BJ (cell line): Measurements from ENCODE around the gene ARL15. TPM values are rescaled to one million over a fixed set of nuclear protein-coding genes. Genes with fewer than 3 reads are reported as not detected.

Experiments
- CTCF ChIA-PET: fragments of 350-600 bp; formaldehyde crosslinking; extraction: SDS; loops from one replicate; lab custom pipeline; 2021; ENCODE audit warnings: antibody characterized with exemption, inconsistent platforms; lab: Yijun Ruan, JAX
- POLR2A ChIA-PET: fragments of 300-600 bp; sonication (Branson Sonifier 250); formaldehyde crosslinking; extraction: SDS; loops from one replicate; lab custom pipeline; 2021; ENCODE audit warnings: antibody characterized with exemption; lab: Charles Lee
- DNase-seq: peaks from one replicate; pipeline ENCODE4 v3.0.0-alpha.2; 2011; ENCODE audit warnings: low read depth
- H3K27me3 ChIP-seq: 2 replicates; pipeline ENCODE4 v1.6.0; 2011; ENCODE audit warnings: low read length; ENCODE audit not compliant: control insufficient read depth, insufficient read depth
- H3K36me3 ChIP-seq: 2 replicates; pipeline ENCODE4 v1.5.1; 2011; ENCODE audit warnings: low read length; ENCODE audit not compliant: control insufficient read depth, insufficient read depth
- H3K4me3 ChIP-seq: 2 replicates; pipeline ENCODE4 v1.5.1; 2011; ENCODE audit warnings: low read depth, mild to moderate bottlenecking, control low read depth, low read length
- CTCF ChIP-seq: IDR thresholded peaks from 2 replicates; pipeline ENCODE4 v1.5.1; 2011; ENCODE audit warnings: low read depth, mild to moderate bottlenecking, control low read depth, inconsistent platforms, low read length, moderate library complexity; ENCODE audit not compliant: insufficient read depth
- polyA plus RNA-seq: library from polyadenylated mRNA; depleted of rRNA; stranded (reverse); fragments of >200 nt; gene quantifications from 2 replicates; pipeline ENCODE4 v1.2.3, GENCODE V29; 2011

The ARL15 gene
- polyA plus RNA-seq, 1 experiment, result 11.9 TPM

- ChIA-PET CTCF (interaction anchor here (0.5 kb wide), 1 partner anchor 264 kb away, joined by 3 read pairs; no protein-coding TSS in a partner anchor), POLR2A (no interaction called here)
- no peaks in the 10 kb centered on the region for H3K27me3 ChIP-seq
- TF ChIP-seq CTCF, result no peak
- no peaks in the 10 kb centered on the region for H3K36me3 ChIP-seq
- no peak for DNase-seq
- H3K4me3 ChIP-seq, result no peak overlapping the region
Observed at GRCh38 chr5:53944981-53945380, 365.4 kb downstream of the ARL15 start.

- H3K36me3 ChIP-seq, result no peaks in the 10 kb centered on the region
- no peak for TF ChIP-seq CTCF
- no peaks in the 10 kb centered on the region for H3K27me3 ChIP-seq
- ChIA-PET CTCF (no interaction called here), POLR2A (no interaction called here)
- no peak for DNase-seq
- no peak overlapping the region for H3K4me3 ChIP-seq
Observed at GRCh38 chr5:53943938-53944337, 366.4 kb downstream of the ARL15 start.

- POLR2A ChIA-PET, result interaction anchor here (0.6 kb wide), 1 partner anchor 83 kb away, joined by 4 read pairs; no protein-coding TSS in a partner anchor
- no peak for DNase-seq
- no peak for TF ChIP-seq CTCF
- H3K4me3 ChIP-seq, result no peak overlapping the region
- CTCF ChIA-PET, result no interaction called here
- H3K36me3 ChIP-seq, result no peaks in the 10 kb centered on the region
- H3K27me3 ChIP-seq, result no peaks in the 10 kb centered on the region
Observed at GRCh38 chr5:53942724-53943123, 367.6 kb downstream of the ARL15 start.

GRCh38 chr5:53940921-53941320 lies 369.5 kb downstream of the ARL15 start:
- CTCF ChIA-PET, result interaction anchor here (1.5 kb wide), 1 partner anchor 24 kb away, joined by 3 read pairs; no protein-coding TSS in a partner anchor
- TF ChIP-seq CTCF, result no peak
- Histone ChIP-seq H3K4me3 (no peak overlapping the region), H3K36me3 (no peaks in the 10 kb centered on the region), H3K27me3 (no peaks in the 10 kb centered on the region)
- POLR2A ChIA-PET, result no interaction called here
- DNase-seq, result no peak

- no peak for TF ChIP-seq CTCF
- ChIA-PET POLR2A (no interaction called here), CTCF (no interaction called here)
- DNase-seq, result no peak
- Histone ChIP-seq H3K27me3 (no peaks in the 10 kb centered on the region), H3K4me3 (no peak overlapping the region), H3K36me3 (no peaks in the 10 kb centered on the region)
Observed at GRCh38 chr5:53937467-53937866, 372.9 kb downstream of the ARL15 start.
